Astrocyte of the spinal cord (primary cell): ENCODE results near the gene ID1.
"Not testable (repeated sequence)": the region's sequence is repeated elsewhere in the genome, so short reads cannot be mapped to it uniquely, and the experiment has no call there.

Source experiments
- DNase-seq: peaks from one replicate; pipeline ENCODE4 v3.0.0; 2011; ENCODE audit warnings: low read depth, low spot score
- H3K4me3 ChIP-seq: 2 replicates; pipeline ENCODE4 v1.5.1; 2011; ENCODE audit warnings: low read depth, mild to moderate bottlenecking, low read length, moderate library complexity
- in situ Hi-C: cut with HindIII; loops from 2 replicates; pipeline ENCODE4 v1.10.0; 2017; ENCODE audit warnings: low sequenced_read_pairs
- TF ChIP-seq, protein P1 (sequence below): IDR thresholded peaks from 2 replicates; pipeline ENCODE4 v1.5.1; 2012; ENCODE audit warnings: low read depth, mild to moderate bottlenecking, low read length, inconsistent platforms

Gene ID1

DNA sequence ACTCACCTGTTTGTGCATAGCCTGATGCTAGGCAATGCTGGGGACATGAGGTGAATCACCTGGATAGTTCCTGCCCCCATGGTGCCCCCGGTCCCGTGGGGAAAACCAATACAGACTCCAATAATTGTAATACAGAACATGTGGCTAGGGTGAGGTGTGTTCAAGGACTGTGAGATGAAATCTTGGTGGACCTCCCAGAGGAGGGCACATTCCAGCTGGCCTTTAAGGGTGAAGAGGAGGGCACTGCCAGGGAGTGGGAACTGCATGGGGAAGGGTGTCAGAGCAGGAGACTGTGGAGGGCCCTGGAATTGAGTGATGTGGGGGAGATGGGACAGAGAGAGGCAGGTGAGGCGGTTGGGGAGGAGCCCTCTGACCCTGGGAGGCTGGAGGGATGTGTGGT is 35.2 kb downstream of the ID1 start:
- in situ Hi-C loops, result no loop called here
- DNase-seq, result no peak
- TF ChIP-seq, protein P1, sequence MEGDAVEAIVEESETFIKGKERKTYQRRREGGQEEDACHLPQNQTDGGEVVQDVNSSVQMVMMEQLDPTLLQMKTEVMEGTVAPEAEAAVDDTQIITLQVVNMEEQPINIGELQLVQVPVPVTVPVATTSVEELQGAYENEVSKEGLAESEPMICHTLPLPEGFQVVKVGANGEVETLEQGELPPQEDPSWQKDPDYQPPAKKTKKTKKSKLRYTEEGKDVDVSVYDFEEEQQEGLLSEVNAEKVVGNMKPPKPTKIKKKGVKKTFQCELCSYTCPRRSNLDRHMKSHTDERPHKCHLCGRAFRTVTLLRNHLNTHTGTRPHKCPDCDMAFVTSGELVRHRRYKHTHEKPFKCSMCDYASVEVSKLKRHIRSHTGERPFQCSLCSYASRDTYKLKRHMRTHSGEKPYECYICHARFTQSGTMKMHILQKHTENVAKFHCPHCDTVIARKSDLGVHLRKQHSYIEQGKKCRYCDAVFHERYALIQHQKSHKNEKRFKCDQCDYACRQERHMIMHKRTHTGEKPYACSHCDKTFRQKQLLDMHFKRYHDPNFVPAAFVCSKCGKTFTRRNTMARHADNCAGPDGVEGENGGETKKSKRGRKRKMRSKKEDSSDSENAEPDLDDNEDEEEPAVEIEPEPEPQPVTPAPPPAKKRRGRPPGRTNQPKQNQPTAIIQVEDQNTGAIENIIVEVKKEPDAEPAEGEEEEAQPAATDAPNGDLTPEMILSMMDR, result no peak
- no peak overlapping the region for H3K4me3 ChIP-seq

DNA sequence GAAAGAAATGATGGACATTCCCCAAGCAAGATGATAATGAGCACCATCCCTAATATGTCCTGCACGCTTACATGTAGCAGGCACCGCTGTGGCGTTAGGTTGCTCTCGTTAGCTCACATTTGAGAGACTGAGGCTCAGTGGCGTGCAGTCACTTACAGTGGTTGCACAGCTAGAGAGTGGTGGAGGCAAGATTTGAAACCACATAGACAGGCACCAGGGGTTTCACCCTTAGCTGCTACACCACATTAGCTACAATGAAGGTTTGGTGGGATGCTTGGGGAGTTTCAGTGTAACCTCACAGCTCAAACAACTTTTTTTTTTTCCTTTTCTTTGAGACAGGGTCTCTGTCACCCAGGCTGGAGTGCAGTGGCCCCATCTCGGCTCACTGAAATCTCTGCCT is 36.3 kb downstream of the ID1 start:
- in situ Hi-C loops, result no loop called here
- TF ChIP-seq, protein P1, result no peak
- no peak overlapping the region for H3K4me3 ChIP-seq
- no peak for DNase-seq

DNA sequence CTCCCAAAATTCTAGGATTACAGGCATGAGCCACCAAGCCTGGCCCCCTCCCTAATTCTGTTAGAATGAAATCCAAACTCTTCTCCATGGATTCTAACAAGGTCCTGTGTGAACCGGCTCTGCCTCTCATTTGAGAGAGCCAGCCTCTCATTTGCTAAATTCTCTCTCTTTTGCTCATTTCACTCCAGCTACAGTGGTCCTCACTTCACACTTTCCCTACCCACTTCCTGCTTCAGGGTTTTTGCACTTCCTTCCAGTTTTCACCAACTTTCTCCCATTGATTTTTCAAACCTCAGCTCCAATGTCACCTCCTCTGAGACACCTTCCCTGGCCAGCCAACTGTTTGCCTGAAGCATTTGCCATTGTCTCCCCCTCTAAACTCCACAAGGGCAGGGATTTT is 37.7 kb downstream of the ID1 start:
- in situ Hi-C loops, result no loop called here
- TF ChIP-seq, protein P1, result no peak
- no peak overlapping the region for H3K4me3 ChIP-seq
- no peak for DNase-seq

DNA sequence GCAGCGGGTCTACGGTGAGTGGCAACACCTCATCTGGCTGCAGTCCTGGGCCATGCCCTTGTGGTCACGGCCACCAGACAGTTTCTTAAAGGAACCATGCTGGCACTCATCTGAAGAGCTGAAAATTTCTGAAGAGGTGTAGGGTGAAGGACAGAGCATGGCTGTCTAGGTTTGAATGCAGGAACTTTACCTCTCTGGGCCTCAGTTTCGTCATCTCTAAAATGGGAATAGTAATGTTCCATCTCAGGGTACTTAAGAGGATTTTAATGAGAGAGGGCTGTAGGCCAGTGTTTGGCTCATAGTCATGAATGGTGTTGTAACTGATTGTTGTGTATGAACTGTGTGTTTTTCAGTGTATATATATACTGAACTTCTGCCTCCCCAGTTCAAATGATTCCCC is 38.4 kb downstream of the ID1 start:
- in situ Hi-C loops, result no loop called here
- H3K4me3 ChIP-seq, result no peak overlapping the region
- no peak for DNase-seq
- TF ChIP-seq, protein P1, result no peak

DNA sequence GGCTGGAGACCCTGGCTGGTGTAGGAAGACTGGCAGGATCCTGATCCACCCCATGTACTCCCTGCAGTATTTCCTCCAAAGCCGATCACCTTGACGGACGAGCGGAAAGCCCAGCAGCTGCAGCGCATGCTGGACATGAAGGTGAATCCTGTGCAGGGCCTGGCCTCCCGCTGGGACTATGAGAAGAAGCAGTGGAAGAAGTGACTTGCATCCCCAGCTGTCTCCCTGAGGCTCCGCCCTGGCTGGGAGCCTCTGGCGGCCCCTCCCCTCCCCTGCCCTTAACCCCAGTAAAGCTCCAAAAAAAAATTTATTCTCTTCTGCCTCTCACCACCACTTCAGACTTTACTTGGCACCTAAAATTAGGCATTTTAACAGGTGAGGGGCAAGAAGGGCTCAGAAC is 39.6 kb downstream of the ID1 start:
- in situ Hi-C loops, result no loop called here
- no peak overlapping the region for H3K4me3 ChIP-seq
- TF ChIP-seq, protein P1, result no peak
- DNase-seq, result no peak

DNA sequence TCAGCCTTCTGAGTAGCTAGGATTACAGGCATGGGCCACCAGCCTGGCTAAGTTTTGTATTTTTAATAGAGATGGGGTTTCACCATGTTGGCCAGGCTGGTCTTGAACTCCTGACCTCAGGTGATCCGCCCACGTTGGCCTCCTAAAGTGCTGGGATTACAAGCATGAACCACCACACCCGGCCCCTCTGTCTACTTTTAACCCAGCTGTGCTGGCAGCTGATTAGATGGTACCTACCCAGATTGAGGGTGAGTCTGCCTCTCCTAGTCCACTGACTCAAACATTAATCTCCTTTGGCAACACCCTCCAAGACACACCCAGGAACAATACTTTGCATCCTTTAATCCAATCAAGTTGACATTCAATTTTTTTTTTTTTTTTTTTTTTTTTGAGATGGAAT is 43.0 kb downstream of the ID1 start:
- H3K4me3 ChIP-seq, DNase-seq, in situ Hi-C loops: not testable (repeated sequence)

DNA sequence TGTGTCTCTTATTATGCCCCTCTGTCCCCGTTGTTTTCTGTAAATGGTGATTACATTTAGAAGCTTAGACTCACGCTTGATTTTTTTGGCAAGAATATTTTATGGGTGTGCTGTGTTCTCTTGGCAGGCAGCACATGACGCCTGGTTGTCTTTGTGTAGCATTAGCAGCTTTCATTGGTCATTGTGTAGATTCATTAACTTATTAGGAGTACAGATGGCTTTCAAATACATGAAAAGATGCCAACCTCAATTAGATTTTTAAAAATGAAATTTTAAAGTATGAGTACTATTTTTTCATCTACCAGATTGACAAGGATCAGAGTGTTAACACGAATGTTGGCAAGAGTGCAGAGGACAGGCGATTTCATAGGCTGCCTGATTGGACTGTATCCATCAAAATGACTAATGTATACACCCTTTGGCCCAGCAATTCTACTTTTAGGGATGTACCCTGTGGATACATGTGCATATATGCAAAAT is 47.9 kb downstream of the ID1 start:
- no peak overlapping the region for H3K4me3 ChIP-seq
- in situ Hi-C loops, result no loop called here
- TF ChIP-seq, protein P1, result no peak
- no peak for DNase-seq
